CD4-positive, CD25-positive, alpha-beta regulatory T cell (primary cell): ENCODE data around the gene SLC49A3. TPM values are rescaled to one million over a fixed set of nuclear protein-coding genes. Genes with fewer than 3 reads are reported as not detected.

Source experiments
- ATAC-seq, 2 donors: fragments of 150-1000 bp; cut with Tn5 transposase; one replicate each; pipeline ENCODE4 v1.10.0; 2021; ENCODE audit warnings: low read depth in 2 of 2, moderate number of reproducible peaks in 2 of 2, moderate library complexity in 1 of 2
- DNase-seq, 3 donors: peaks; one replicate each; pipeline versions ENCODE4 v3.0.0 to v3.0.0-alpha.2; 2012 to 2022; ENCODE audit warnings: mixed read lengths in 1 of 3
- H3K27ac ChIP-seq: one replicate; pipeline ENCODE4 v1.7.0; 2013; ENCODE audit warnings: mild to moderate bottlenecking, low read length; ENCODE audit not compliant: insufficient read depth, poor library complexity, severe bottlenecking
- H3K27me3 ChIP-seq: one replicate; pipeline ENCODE4 v1.7.0; 2013; ENCODE audit warnings: low read length; ENCODE audit not compliant: control insufficient read depth, insufficient read depth
- H3K36me3 ChIP-seq: one replicate; pipeline ENCODE4 v1.7.0; 2013; ENCODE audit warnings: mild to moderate bottlenecking, low read length, moderate library complexity; ENCODE audit not compliant: control insufficient read depth, insufficient read depth
- H3K4me1 ChIP-seq: 2 replicates; pipeline ENCODE4 v1.7.0; 2013; ENCODE audit warnings: mild to moderate bottlenecking, low read length; ENCODE audit not compliant: insufficient read depth, control insufficient read depth, poor library complexity, severe bottlenecking
- H3K4me3 ChIP-seq: one replicate; pipeline ENCODE4 v1.7.0; 2013; ENCODE audit warnings: low read depth, mild to moderate bottlenecking, low read length, moderate library complexity
- H3K9me3 ChIP-seq, 2 experiments: 1 replicate in 1 of 2; 2 replicates in 1 of 2; pipeline ENCODE4 v1.7.0; 2013; ENCODE audit warnings: low read length in 2 of 2, mild to moderate bottlenecking in 1 of 2, moderate library complexity in 1 of 2; ENCODE audit not compliant: control insufficient read depth in 2 of 2
- H3K27ac Mint-ChIP-seq, 3 donors: one replicate each; pipeline ENCODE4 v1.8.0; 2020 to 2022; ENCODE audit warnings: mild to moderate bottlenecking in 3 of 3, mixed read lengths in 3 of 3, moderate library complexity in 2 of 3
- H3K27me3 Mint-ChIP-seq: one replicate; pipeline ENCODE4 v1.8.0; 2022; ENCODE audit warnings: mild to moderate bottlenecking, mixed read lengths
- H3K36me3 Mint-ChIP-seq: one replicate; pipeline ENCODE4 v1.8.0; 2020; ENCODE audit warnings: mixed read lengths
- H3K4me1 Mint-ChIP-seq, 4 donors: one replicate each; pipeline ENCODE4 v1.8.0; 2020 to 2022; ENCODE audit warnings: mixed read lengths in 4 of 4, mild to moderate bottlenecking in 1 of 4
- H3K4me3 Mint-ChIP-seq, 4 donors: one replicate each; pipeline ENCODE4 v1.8.0; 2020 to 2022; ENCODE audit warnings: mild to moderate bottlenecking in 4 of 4, mixed read lengths in 4 of 4, moderate library complexity in 3 of 4
- H3K9me3 Mint-ChIP-seq, 7 donors: one replicate each; pipeline ENCODE4 v1.8.0; 2020 to 2022; ENCODE audit warnings: mixed read lengths in 7 of 7, mild to moderate bottlenecking in 3 of 7, moderate library complexity in 2 of 7
- polyA plus RNA-seq, 4 donors: library from polyadenylated mRNA; unstranded; fragments of 300-500 nt; fragmentation: Illumina TruSeq; gene quantifications; one replicate each; pipeline ENCODE4 v1.2.3, GENCODE V29; 2021
- total RNA-seq: library from RNA; stranded (reverse); gene quantifications from one replicate; pipeline ENCODE4 v1.2.3, GENCODE V29; 2022

Gene SLC49A3
- total and polyA plus RNA-seq, 5 donors from 2014 or later = 0.32 to 2.6 (median 0.69) TPM

- H3K36me3 Mint-ChIP-seq = no peaks in the 10 kb centered on the region
- H3K4me3 Mint-ChIP-seq = no peak overlapping the region
- ATAC-seq (no peak), DNase-seq (no peak)
- Histone ChIP-seq H3K36me3 (no peaks in the 10 kb centered on the region), H3K27me3 (no peaks in the 10 kb centered on the region), H3K4me1 (peaks cover 12% of the 10 kb centered on the region), H3K4me3 (no peak overlapping the region), H3K27ac (no peak overlapping the region), H3K9me3 (no peaks in the 10 kb centered on the region)
- peak overlapping the region in 1 of 3 donors; percentile 47 for H3K27ac Mint-ChIP-seq
- no peaks in the 10 kb centered on the region for H3K27me3 Mint-ChIP-seq
- H3K9me3 Mint-ChIP-seq = no peaks in the 10 kb centered on the region
- peaks cover 0 to 10% (median 2%) of the 10 kb centered on the region in 4 donors for H3K4me1 Mint-ChIP-seq
Observed at GRCh38 chr4:685679-686412, 3.1 kb downstream of the SLC49A3 start.

DNA sequence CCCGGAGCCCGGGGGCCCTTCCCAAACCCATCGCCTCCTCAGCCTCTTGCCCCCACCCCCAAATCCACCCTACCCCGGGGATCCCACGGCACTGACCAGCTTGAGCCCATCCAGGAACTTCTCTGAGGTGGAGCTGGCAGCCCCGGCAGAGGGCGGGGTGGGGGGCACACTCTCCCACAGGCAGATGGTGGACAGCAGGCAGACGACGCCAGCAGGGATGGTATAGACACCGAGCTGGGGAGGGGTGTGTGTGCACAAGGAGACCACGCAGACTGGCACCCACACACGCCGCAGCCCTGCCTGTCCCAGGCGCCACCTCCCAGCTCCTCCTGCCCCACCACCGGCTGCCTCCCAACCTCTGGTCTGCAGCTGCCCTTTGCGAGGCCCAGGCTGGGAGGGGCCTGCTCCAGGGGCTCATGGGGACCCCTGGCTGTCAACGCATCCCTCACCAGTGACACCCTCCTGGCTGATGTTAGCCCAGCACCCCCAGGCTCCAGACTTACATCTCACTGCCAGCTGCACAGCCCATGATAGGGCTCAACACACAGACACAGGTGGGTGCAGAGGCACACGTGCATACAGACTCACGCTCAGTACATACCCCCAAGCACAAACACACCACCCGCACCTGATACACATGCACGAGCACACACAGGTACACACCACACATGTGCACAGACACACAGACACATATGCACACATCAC, 4.2 kb downstream of the SLC49A3 start:
- peak in 1 of 3 donors; percentile 0 for DNase-seq

DNA sequence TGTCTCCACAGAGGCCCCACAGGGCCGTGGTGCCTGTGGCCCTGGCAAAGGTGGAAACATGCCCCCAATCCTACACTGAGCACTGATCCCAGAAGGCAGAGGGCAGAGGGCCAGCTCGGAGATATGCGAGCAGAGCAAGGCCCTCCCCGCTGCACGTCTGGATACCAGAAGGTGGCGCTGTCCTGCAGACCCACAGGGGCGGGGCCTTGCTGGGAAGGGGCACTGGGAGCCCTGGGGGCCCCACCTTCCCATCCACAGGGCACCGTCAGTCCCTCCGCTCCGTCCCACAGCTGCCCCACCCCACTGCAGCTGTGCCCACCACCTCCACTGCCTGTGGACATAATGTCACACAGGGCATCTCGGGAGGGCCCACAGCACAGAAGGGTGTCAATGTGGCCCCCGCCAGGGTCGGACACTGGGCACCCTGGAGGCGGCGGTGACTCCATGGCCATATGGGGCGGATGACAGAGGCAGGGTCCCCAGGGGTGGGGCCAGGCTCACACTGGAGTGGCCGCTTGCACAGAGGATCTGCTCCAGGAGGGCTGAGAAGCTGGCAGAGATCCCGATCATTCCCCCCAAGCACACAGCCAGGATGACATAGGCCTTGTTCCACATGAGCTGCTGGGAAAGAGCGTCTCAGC, 4.8 kb downstream of the SLC49A3 start:
- no peak overlapping the region for H3K4me3 Mint-ChIP-seq
- Histone ChIP-seq H3K9me3 (no peaks in the 10 kb centered on the region), H3K36me3 (no peaks in the 10 kb centered on the region), H3K27ac (no peak overlapping the region), H3K27me3 (no peaks in the 10 kb centered on the region), H3K4me1 (peaks cover 18% of the 10 kb centered on the region), H3K4me3 (no peak overlapping the region)
- H3K27me3 Mint-ChIP-seq = no peaks in the 10 kb centered on the region
- H3K27ac Mint-ChIP-seq = no peak overlapping the region
- ATAC-seq (no peak), DNase-seq (no peak)
- H3K4me1 Mint-ChIP-seq = peaks cover 0 to 18% (median 2%) of the 10 kb centered on the region in 4 donors
- no peaks in the 10 kb centered on the region for H3K9me3 Mint-ChIP-seq
- H3K36me3 Mint-ChIP-seq = no peaks in the 10 kb centered on the region

More for the DNA sequence above, 4.2 kb downstream of the SLC49A3 start:
- no peaks in the 10 kb centered on the region for H3K36me3 Mint-ChIP-seq
- ATAC-seq = no peak
- no peaks in the 10 kb centered on the region for H3K9me3 ChIP-seq
- H3K4me1 Mint-ChIP-seq = peaks cover 0 to 18% (median 2%) of the 10 kb centered on the region in 4 donors
- peaks cover 21% of the 10 kb centered on the region for H3K4me1 ChIP-seq
- H3K4me3 Mint-ChIP-seq = peak overlapping the region in 1 of 4 donors; percentile 3
- peak overlapping the region in 2 of 3 donors; percentile 47 to 64 for H3K27ac Mint-ChIP-seq
- H3K36me3 ChIP-seq = no peaks in the 10 kb centered on the region
- no peaks in the 10 kb centered on the region for H3K27me3 ChIP-seq
- no peak overlapping the region for H3K27ac ChIP-seq
- H3K4me3 ChIP-seq = no peak overlapping the region
- no peaks in the 10 kb centered on the region for H3K9me3 Mint-ChIP-seq
- H3K27me3 Mint-ChIP-seq = no peaks in the 10 kb centered on the region

DNA sequence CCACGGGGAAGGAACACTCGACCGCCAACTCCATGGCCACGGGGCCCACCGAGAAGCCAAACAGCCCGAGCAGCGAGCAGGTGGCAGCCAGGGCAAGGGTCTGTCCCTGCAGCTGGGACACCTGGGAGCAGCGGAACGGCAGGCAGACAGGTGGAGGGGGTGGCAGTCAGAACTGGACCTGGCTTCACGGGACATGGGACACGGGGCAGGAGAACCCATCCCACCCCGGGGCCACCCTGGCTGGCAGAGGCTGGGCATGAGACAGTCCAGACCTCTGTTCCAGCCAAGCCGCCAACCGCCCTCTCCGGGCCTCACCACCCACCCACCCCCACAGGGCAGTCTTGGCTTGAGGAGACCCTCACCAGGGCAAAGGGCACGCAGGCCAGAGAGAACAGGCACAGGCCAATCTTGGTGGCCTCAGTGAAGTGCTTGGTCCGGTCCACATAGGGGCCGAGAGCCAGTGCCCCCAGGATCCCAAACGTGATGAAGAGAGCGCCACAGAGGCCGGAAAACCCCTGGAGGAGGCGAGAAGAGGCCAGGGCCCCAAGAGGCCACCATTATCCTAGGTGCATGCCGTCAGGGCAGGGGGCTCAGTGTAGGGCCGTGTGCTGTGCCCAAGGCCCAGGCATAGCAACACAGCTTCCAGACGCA, 5.6 kb downstream of the SLC49A3 start:
- Mint-ChIP-seq H3K4me3 (peak overlapping the region in 1 of 4 donors; percentile 51), H3K27me3 (no peaks in the 10 kb centered on the region), H3K4me1 (peaks cover 0 to 18% (median 2%) of the 10 kb centered on the region in 4 donors), H3K36me3 (no peaks in the 10 kb centered on the region), H3K9me3 (no peaks in the 10 kb centered on the region), H3K27ac (no peak overlapping the region)
- no peak for DNase-seq
- no peaks in the 10 kb centered on the region for H3K36me3 ChIP-seq
- H3K27ac ChIP-seq = no peak overlapping the region
- peaks cover 13% of the 10 kb centered on the region for H3K4me1 ChIP-seq
- H3K27me3 ChIP-seq = no peaks in the 10 kb centered on the region
- H3K4me3 ChIP-seq = no peak overlapping the region
- no peaks in the 10 kb centered on the region for H3K9me3 ChIP-seq
- no peak for ATAC-seq

DNA sequence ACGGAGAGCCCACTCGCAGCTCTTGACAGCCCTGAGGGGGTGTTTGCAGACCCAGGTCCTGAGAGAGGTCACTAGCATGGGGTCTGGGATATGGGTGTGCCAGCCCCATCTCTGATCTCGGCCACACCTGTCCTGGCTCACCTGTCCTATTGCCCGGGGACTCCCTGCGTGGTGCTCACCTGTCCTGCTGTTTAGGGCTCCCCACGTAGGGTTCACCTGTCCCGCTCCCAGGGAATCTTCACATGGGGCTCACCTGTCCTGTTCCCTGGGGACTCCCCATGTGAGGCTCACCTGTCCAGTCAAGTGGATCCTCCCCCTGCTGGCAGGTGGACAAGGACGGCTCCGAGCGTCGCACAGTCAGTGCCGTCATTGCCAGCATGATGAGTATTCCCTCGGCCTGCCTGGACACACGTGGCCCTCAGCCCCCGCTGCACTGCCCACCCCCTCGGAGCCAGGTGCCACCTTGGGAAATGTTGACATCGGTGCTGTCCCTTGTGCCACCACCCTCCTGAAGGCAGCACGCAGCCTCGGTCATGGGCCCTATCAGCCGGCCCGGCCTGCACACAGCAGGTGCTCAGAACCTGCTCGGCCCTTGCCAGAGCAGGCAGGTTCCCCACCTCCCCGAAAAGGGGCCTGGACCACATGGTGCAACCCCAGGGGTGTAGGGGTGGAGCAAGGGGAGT, 6.3 kb downstream of the SLC49A3 start:
- DNase-seq = no peak
- H3K4me1 ChIP-seq = peaks cover 13% of the 10 kb centered on the region
- H3K4me3 Mint-ChIP-seq = peak overlapping the region; percentile 35 to 61 (median 45)
- no peak overlapping the region for H3K27ac ChIP-seq
- H3K9me3 ChIP-seq = no peaks in the 10 kb centered on the region
- peaks cover 6% of the 10 kb centered on the region for H3K27me3 Mint-ChIP-seq
- no peaks in the 10 kb centered on the region for H3K36me3 ChIP-seq
- ATAC-seq = no peak
- peaks cover 0 to 16% (median 1%) of the 10 kb centered on the region in 4 donors for H3K4me1 Mint-ChIP-seq
- no peaks in the 10 kb centered on the region for H3K9me3 Mint-ChIP-seq
- peak overlapping the region in 1 of 3 donors; percentile 67 for H3K27ac Mint-ChIP-seq
- H3K27me3 ChIP-seq = no peaks in the 10 kb centered on the region
- no peak overlapping the region for H3K4me3 ChIP-seq
- no peaks in the 10 kb centered on the region for H3K36me3 Mint-ChIP-seq

GRCh38 chr4:681736-682451, 7.1 kb downstream of the SLC49A3 start:
- no peak overlapping the region for H3K27ac Mint-ChIP-seq
- ATAC-seq = peak in 1 of 2 donors; percentile 7

More at GRCh38 chr4:681736-682451, 7.1 kb downstream of the SLC49A3 start:
- no peak overlapping the region for H3K27ac ChIP-seq
- no peak overlapping the region for H3K4me3 ChIP-seq
- Mint-ChIP-seq H3K36me3 (no peaks in the 10 kb centered on the region), H3K4me1 (peaks cover 0 to 18% (median 1%) of the 10 kb centered on the region in 4 donors), H3K9me3 (no peaks in the 10 kb centered on the region), H3K4me3 (peak overlapping the region in 3 of 4 donors; percentile 38 to 61 (median 39)), H3K27me3 (peaks cover 6% of the 10 kb centered on the region)
- no peaks in the 10 kb centered on the region for H3K27me3 ChIP-seq
- peak in 2 of 3 donors; percentile 54 to 57 for DNase-seq
- no peaks in the 10 kb centered on the region for H3K36me3 ChIP-seq
- no peaks in the 10 kb centered on the region for H3K9me3 ChIP-seq
- H3K4me1 ChIP-seq = peaks cover 13% of the 10 kb centered on the region
